ENCODE measurements around the gene RAC3. TPM values are rescaled to one million over a fixed set of nuclear protein-coding genes. Genes with fewer than 3 reads are reported as not detected.
A peak's percentile ranks its signal among the peaks of the same experiment; 100 is the strongest.
"Not testable (repeated sequence)": the region's sequence is repeated elsewhere in the genome, so short reads cannot be mapped to it uniquely, and the experiment has no call there.

RAC3 gene
- total RNA-seq, 1 donor, result 1.8 TPM

- DNase-seq (ENCODE audit: insufficient read length, low spot score, missing footprints), result no peak
- no peak for TF ChIP-seq CTCF (IDR thresholded peaks at IDR 0.05; ENCODE audit: extremely low read depth, low read depth, low read length)
- Histone ChIP-seq H3K4me3 (ENCODE audit: insufficient read depth, low read length) (peak overlapping the region; percentile 83), H3K9me3 (ENCODE audit: low read depth, low read length) (no peaks in the 10 kb centered on the region), H3K27me3 (ENCODE audit: insufficient read depth, low read length) (no peaks in the 10 kb centered on the region), H3K36me3 (ENCODE audit: insufficient read depth, low read length) (no peaks in the 10 kb centered on the region), H2AFZ (ENCODE audit: low read length) (peak overlapping the region; percentile 93), H3K27ac (ENCODE audit: low read depth, low read length) (peak overlapping the region; percentile 60), H4K20me1 (ENCODE audit: insufficient read depth, low read length) (peaks cover 5% of the 10 kb centered on the region), H3K79me2 (ENCODE audit: insufficient read depth, low read length) (no peaks in the 10 kb centered on the region), H3K4me2 (ENCODE audit: insufficient read depth, low read length) (peak overlapping the region; percentile 95), H3K4me1 (ENCODE audit: insufficient read depth, low read length) (peaks cover 20% of the 10 kb centered on the region)
Observed at GRCh38 chr17:82037889-82038195, 6.4 kb downstream of the RAC3 start.

- H2AFZ ChIP-seq (ENCODE audit: low read length); H3K36me3 ChIP-seq (ENCODE audit: insufficient read depth, low read length); H3K27me3 ChIP-seq (ENCODE audit: insufficient read depth, low read length); H3K4me3 ChIP-seq (ENCODE audit: insufficient read depth, low read length); H3K9me3 ChIP-seq (ENCODE audit: low read depth, low read length); H4K20me1 ChIP-seq (ENCODE audit: insufficient read depth, low read length); H3K4me2 ChIP-seq (ENCODE audit: insufficient read depth, low read length); H3K27ac ChIP-seq (ENCODE audit: low read depth, low read length); H3K79me2 ChIP-seq (ENCODE audit: insufficient read depth, low read length); DNase-seq (ENCODE audit: insufficient read length, low spot score, missing footprints): not testable (repeated sequence)
- peaks cover 20% of the 10 kb centered on the region for H3K4me1 ChIP-seq (ENCODE audit: insufficient read depth, low read length)
Observed at GRCh38 chr17:82038796-82039409, 7.4 kb downstream of the RAC3 start.

- Histone ChIP-seq H3K27me3 (ENCODE audit: insufficient read depth, low read length) (no peaks in the 10 kb centered on the region), H3K27ac (ENCODE audit: low read depth, low read length) (no peak overlapping the region), H2AFZ (ENCODE audit: low read length) (no peak overlapping the region), H3K4me3 (ENCODE audit: insufficient read depth, low read length) (no peak overlapping the region), H3K36me3 (ENCODE audit: insufficient read depth, low read length) (no peaks in the 10 kb centered on the region), H4K20me1 (ENCODE audit: insufficient read depth, low read length) (peaks cover 5% of the 10 kb centered on the region), H3K4me1 (ENCODE audit: insufficient read depth, low read length) (peaks cover 20% of the 10 kb centered on the region), H3K4me2 (ENCODE audit: insufficient read depth, low read length) (no peak overlapping the region), H3K9me3 (ENCODE audit: low read depth, low read length) (no peaks in the 10 kb centered on the region), H3K79me2 (ENCODE audit: insufficient read depth, low read length) (no peaks in the 10 kb centered on the region)
- no peak for DNase-seq (ENCODE audit: insufficient read length, low spot score, missing footprints)
- no peak for TF ChIP-seq CTCF (IDR thresholded peaks at IDR 0.05; ENCODE audit: extremely low read depth, low read depth, low read length)
Observed at GRCh38 chr17:82039695-82040299, 8.3 kb downstream of the RAC3 start.

- no peaks in the 10 kb centered on the region for H4K20me1 ChIP-seq (ENCODE audit: insufficient read depth, low read length)
Observed at GRCh38 chr17:82041144-82041814, 9.8 kb downstream of the RAC3 start.

More at GRCh38 chr17:82041144-82041814, 9.8 kb downstream of the RAC3 start:
- Histone ChIP-seq H3K79me2 (ENCODE audit: insufficient read depth, low read length) (no peaks in the 10 kb centered on the region), H3K27me3 (ENCODE audit: insufficient read depth, low read length) (no peaks in the 10 kb centered on the region), H3K4me3 (ENCODE audit: insufficient read depth, low read length) (no peak overlapping the region), H2AFZ (ENCODE audit: low read length) (peak overlapping the region; percentile 35), H3K27ac (ENCODE audit: low read depth, low read length) (no peak overlapping the region), H3K36me3 (ENCODE audit: insufficient read depth, low read length) (no peaks in the 10 kb centered on the region), H3K4me1 (ENCODE audit: insufficient read depth, low read length) (peaks cover 15% of the 10 kb centered on the region), H3K4me2 (ENCODE audit: insufficient read depth, low read length) (peak overlapping the region; percentile 29), H3K9me3 (ENCODE audit: low read depth, low read length) (no peaks in the 10 kb centered on the region)
- DNase-seq (ENCODE audit: insufficient read length, low spot score, missing footprints), result no peak
- TF ChIP-seq CTCF (IDR thresholded peaks at IDR 0.05; ENCODE audit: extremely low read depth, low read depth, low read length), result no peak

Data from osteoblast (primary cell).